HEK293T (cell line): ENCODE results near the gene MYO1B.

Source experiments
- BHLHE40 ChIP-seq: fragments of 450-650 bp; IDR thresholded peaks from 2 replicates; pipeline ENCODE4 v1.6.1; 2016; ENCODE audit warnings: mild to moderate bottlenecking, moderate library complexity, borderline replicate concordance
- CTBP1 ChIP-seq: fragments of 450-650 bp; IDR thresholded peaks from 2 replicates; pipeline ENCODE4 v1.6.1; 2016; ENCODE audit warnings: borderline replicate concordance
- ELF4 ChIP-seq: fragments of 450-650 bp; IDR thresholded peaks from 2 replicates; pipeline ENCODE4 v1.6.1; 2017; ENCODE audit warnings: antibody characterized with exemption
- FOXA1 ChIP-seq: fragments of 450-650 bp; IDR thresholded peaks from 2 replicates; pipeline ENCODE4 v1.6.1; 2016; ENCODE audit warnings: mild to moderate bottlenecking
- FOXM1 ChIP-seq: fragments of 450-650 bp; IDR thresholded peaks from 2 replicates; pipeline ENCODE4 v1.6.1; 2017; ENCODE audit warnings: mild to moderate bottlenecking, borderline replicate concordance
- LEF1 ChIP-seq: fragments of 450-650 bp; IDR thresholded peaks from 2 replicates; pipeline ENCODE4 v1.6.1; 2017; ENCODE audit warnings: mild to moderate bottlenecking, borderline replicate concordance
- SP1 ChIP-seq: fragments of 450-650 bp; IDR thresholded peaks from 2 replicates; pipeline ENCODE4 v1.6.1; 2017
- SUZ12 ChIP-seq: fragments of 450-650 bp; IDR thresholded peaks from 2 replicates; pipeline ENCODE4 v1.6.1; 2016; ENCODE audit warnings: mild to moderate bottlenecking
- TF ChIP-seq, protein P1 (sequence below): fragments of 450-650 bp; IDR thresholded peaks from 2 replicates; pipeline ENCODE4 v1.6.1; 2016

DNA sequence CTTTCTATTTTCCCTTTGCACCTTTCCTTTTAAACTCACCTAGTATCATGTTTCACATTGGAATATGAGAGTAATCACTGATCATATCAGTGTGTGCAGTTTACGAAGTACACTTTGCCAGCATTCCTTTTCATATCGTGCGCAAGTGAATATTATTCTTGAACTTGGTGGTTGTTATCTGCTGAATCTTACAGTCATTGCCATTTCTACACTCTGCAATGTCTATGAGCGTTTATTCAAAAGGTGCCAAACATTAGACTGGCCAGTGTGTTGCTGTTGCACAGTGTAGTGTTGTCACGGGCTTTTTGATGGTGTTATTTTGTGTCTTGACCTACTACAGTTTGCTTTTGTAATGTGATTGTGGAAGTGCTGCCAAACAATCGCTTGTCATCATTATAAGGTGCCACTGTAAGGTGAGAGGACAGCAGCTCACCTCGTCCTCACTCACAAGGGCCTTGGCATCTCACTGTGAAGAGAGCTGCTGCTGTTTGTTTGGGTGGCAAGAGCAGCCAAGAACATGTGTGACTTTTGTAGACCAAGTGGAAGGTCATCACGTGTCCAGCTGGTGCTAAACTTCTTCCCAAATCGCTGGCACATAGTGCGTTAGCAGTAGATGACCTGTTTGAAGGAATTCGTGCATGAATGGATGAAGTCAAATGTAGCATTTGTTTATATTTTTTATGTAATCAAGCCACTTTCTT lies 113.3 kb downstream of the MYO1B start:
- TF ChIP-seq SUZ12 (no peak), FOXA1 (no peak), FOXM1 (no peak), SP1 (no peak), CTBP1 (no peak), LEF1 (no peak), ELF4 (no peak), BHLHE40 (no peak)
- TF ChIP-seq, protein P1, sequence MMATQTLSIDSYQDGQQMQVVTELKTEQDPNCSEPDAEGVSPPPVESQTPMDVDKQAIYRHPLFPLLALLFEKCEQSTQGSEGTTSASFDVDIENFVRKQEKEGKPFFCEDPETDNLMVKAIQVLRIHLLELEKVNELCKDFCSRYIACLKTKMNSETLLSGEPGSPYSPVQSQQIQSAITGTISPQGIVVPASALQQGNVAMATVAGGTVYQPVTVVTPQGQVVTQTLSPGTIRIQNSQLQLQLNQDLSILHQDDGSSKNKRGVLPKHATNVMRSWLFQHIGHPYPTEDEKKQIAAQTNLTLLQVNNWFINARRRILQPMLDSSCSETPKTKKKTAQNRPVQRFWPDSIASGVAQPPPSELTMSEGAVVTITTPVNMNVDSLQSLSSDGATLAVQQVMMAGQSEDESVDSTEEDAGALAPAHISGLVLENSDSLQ, result no peak
